C1 segment of cervical spinal cord (tissue), 14 donors: ENCODE data around the gene ASPM.
"Not testable (repeated sequence)": the region's sequence is repeated elsewhere in the genome, so short reads cannot be mapped to it uniquely, and the experiment has no call there.

Experiments
- DNase-seq, 14 donors: peaks; one replicate each; lab custom pipeline; 2025; lab: John Stamatoyannopoulos, UW

The ASPM gene

DNA sequence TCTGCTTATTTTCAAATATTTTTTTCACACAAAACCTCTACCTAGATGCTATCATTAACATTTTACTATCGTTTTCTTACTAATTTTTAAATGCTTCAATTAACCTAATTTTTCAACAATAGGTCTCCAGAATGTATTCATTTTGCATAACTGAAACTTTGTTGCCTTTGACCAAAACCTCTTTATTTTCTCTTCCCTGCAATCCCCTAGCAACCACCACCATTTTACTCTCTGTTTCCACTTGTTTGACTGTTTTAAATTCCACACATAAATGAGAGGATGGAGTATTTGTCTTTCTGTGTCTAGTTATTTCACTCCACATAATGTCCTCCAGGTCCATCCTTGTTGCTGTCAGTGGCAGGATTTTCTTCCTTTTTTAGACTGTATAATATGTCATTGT is 69.9 kb downstream of the ASPM start:
- no peak for DNase-seq

DNA sequence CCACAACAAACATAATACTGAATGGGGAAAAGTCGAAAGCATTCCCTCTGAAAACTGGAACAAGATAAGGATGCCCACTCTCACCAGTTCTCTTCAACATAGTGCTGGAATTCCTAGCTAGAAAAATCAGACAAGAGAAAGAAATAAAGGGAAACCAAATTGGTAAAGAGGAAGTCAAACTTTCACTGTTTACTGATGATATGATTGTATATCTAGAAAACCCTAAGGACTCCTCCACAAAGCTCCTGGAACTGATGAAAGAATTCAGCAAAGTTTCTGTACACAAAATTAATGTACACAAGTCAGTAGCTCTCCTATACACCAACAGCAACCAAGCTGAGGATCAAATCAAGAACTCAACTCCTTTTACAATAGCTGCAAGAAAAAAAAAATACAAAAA is 72.5 kb downstream of the ASPM start:
- DNase-seq = no peak

DNA sequence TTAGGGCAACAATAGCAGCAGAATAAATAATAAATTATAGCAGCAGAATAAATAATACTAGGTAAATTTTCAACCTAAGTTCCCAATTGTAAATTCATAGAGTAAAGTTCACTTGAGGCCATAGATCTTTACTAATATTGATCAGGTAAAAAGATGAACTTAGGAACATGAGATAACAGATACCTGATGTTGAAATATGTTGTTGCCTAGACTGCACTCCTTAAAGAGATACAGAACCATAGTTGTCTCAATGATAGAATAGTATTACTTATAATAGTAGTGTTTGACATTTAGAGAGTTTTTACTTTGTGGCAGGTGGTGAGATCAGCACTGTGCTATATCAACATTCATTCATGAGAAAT is 79.0 kb downstream of the ASPM start:
- DNase-seq = no peak

DNA sequence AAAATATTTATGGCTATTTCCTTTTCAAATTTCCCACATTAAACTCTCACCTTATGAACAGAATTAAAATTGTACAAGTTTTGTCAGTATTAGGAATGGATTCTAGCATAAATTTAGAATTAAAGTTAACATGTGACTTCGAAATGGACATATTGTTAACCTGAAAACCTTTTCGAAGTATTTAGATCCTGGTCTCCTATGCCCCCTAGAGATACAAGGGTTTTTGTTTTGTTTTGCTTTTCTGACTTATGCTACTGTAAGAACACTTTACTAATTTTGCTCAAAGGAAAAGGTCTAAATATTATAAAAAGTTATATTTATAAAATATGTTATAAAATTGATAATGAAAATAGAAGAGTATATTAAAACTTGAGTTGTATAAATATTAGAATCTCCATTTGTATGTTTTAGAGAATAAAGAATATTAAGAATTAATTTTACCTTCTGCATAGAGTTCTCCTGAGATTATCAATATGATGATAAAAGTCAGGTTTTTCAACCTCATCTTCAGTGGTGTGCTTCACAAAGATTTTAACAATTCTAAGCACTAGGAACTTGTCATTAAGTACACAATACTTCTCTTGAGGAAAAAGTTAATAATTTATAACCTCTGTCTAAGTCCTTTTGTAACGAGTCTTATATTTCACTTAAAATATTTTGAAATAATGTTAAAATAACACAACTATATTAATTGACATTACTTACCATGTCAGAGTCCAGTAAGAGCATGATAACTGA is 79.6 kb downstream of the ASPM start, which contains the start of gene F13B:
TSS of gene F13B (minus strand) at position 542 of the 738 bp plus-strand sequence. CDS start at position 505, 37 bp downstream.
- DNase-seq = no peak

DNA sequence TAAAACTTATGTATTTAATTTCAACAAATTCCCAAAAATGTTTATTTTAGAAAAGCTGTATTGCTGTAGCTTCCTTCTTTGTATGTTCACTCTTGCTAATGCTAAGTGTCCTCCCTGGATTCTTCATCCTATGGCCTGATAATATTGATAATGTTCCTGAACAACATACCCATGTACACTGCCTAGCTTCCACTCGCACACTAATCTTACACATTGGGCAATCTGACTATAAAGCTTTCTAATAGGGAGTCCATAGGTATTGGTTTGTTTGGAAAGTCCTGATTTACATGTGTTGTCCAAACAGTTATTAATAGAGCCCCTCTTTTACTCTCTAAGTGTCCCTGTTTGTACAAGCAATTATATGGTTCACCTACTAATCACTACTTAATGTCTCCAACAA is 80.2 kb downstream of the ASPM start:
- no peak for DNase-seq

DNA sequence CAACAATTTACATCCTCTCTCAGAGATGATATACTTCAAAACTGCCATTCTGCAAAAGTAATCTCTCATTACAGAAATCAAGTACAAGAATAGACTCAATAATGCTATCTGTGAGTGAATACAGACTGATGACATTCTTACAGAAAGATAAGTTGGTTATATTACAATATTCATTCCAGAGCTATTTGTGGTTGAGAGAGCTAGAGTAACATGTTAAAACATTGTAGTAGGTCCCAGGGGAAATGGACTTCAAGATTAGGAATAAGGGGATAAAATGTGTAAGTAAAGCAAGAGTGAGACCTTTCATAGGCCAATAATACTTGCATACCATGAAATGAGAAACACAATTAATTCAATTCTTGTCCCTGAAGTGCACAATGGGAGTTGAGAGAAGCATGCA is 80.9 kb downstream of the ASPM start:
- DNase-seq = no peak

DNA sequence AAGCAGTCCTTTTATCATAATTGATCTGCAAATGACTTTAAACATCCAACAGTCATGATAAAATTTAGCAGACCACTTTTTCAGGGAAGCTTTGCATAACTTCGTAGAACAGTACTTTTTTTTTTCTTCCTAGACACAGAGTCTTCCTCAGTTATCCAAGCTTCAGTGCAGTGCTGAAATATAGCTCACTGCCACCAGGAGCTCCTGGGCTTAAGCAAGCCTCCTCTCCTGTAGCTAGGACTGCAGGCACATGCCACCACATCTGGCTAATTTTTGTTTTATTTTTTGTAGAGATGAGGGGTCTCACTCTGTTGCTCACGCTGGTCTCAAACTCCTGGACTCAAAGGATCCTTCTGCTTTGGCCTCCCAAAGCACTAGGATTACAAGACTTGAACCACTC is 83.3 kb downstream of the ASPM start:
- DNase-seq = no peak

DNA sequence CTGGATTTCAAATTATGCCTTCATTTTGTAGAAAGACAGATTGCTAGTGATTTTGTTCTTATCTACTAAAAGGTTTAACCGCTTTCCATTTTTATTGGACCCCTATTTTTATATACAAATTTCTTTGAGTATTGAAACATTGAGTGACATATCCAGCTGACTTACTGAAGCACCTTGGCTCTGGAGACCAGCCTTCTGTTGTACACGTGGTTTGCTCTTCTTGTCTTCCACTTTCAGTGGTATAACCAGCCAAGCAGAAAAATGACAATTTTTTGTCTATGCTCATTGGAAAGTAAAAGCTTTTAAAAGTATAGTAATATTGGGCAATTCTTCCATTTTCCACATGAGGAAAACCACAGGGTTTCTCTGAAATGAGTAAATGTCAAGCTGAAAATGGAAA is 83.8 kb downstream of the ASPM start:
- no peak for DNase-seq

DNA sequence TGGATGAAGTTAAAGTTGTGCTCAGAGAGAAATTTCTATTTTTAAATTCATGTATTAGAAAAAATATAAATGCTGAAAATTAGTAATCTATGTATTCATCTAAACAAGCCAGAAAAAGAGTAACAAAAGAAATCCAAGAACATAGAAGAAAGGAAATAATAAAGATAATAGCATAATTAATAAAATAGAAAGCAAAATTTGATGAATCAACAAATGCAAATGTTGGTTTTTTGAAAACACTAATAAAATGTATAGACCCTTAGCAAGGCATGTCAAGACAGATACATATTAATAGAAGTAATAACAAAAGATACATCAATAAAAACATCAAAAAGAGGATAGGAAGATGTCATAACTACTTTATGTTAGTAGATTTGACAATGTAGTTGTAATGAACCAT is 97.4 kb downstream of the ASPM start:
- DNase-seq = no peak

DNA sequence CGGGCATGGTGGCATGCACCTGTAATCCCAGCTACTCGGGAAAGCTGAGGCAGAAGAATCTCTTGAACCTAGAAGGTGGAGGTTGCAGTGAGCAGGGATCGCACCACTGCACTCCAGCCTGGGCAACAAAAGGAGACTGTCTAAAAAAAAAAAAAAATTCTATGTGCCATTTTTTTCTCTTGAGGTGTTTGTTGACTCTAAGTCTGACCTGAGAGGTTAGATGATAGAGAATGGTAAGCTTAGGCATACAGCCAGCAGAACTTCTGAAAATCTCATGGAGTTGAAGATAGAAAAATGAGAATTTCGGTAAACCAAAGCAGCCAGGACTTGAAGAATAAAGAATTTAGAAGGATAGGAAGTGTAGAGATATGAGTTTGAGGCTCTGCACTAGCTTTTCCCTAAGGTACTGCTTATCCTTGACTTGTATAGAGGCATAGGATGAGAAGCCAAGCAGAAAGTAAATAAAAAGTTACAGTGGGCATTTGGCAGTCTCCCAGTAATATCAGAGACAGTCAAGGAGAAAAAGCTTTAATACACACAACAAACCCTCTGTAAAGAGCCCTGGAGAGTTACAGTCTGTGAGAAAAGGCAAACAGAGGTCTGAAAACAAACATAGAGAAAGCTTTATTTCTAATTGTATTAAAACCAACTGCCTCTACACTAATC is 103.7 kb downstream of the ASPM start:
- DNase-seq = no peak

DNA sequence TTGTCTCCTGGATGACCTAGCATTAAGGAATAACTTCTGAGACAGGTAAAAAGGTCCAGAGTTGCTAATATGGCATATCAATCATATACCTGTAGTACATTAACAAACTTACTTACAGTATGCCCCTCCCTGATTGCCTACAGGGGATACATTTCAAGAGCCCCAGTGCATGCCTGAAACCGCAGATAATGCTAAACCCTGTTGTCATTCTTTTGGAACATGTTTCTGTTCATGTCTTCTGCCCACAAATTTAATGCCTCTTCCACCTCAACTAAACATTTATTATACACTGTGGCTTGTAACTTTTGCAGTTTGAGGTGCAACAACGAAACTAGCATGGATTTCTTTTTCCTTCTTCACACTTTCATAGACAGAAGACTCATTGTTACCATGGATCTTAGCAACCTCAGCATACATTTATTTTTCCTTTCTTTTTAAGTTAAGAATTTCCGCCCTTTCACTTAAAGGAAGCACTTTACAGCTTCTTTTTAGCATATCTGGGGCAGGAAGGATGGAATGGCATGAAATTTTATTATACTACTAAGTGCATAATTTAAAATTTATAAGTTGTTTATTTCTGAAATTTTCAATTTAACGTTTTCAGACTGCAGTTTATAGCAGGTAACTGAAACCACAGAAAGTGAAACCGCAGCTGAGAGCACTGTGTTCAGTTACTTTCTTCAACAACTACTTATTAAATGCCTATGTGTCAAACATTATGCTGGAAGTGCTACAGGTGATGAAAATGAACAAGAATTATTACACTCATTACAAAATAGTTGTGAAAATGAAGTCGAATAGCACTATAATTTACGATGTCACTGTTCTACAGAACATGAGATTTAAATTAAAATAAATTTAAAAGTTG is 104.7 kb downstream of the ASPM start:
- DNase-seq = no peak

DNA sequence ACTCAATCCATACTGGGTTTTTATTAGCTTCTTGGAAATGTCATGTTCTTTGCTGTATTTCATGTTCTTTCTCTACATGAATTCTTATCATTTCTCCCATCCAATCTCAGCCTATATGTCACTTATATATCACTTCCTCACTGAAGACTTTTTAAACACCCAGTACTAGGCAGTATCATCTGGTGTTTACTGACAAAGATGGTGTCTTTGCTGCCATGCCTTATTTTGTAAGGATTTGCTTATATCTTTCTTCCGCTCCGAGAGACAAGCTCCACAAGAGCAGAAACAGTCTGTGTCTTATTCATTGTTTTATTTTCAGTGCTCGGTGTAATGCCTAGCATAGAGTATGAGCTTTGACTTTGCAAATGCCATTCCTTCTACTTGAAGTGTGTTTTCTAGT is 109.6 kb downstream of the ASPM start:
- no peak for DNase-seq

DNA sequence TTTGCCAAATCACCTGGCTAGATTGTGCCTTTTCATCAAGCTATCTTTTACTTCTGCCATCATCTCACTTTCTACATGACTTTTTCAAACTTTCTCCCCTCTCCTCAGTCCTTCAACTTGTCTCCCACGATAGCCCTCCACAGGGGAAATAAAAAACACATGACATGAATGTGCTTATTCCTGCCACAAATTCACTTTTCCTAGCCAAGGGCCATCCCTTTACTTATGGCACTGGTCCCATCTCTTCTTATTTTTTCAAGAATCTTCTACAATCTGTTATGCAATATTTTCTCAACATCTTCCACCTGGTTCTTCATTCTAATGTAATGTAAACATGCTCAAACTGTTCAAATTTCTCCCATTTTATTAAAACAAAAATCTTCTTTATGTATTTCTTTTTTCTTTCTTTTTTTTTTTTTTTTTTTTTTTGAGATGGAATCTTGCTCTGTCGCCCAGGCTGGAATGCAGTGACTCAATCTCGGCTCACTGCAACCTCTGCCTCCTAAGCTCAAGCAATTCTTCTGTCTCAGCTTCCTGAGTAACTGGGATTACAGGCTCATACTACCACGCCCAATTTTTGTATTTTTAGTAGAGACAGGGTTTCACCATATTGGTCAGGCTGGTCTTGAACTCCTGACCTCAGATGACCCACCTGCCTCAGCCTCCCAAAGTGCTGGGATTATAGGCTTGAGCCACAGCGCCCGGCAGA is 111.7 kb downstream of the ASPM start:
- DNase-seq = not testable (repeated sequence)
